Measurements from ENCODE around the gene GPATCH4. TPM values are rescaled to one million over a fixed set of nuclear protein-coding genes. Genes with fewer than 3 reads are reported as not detected.

Gene GPATCH4
- total RNA-seq, 1 donor from 2014 or later: 22.4 TPM

DNA sequence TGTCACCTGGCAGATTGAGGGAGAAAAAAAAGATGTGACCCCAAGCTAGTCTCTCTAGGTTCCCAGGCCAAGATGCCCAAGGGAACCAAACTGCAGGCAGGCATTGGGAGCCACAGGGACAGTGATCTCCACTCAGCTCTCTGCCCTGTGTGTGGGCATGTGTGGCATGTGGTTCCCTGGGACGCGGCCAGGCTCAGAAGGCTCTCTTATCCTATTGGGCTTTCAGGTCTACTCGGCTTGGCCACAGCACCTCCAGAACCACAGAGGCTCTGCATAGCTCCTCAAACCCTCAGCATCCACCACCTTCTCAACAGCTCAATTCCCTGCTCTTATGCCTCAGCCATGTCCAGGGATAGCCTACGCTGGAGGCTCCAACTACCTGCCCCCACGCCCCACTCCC lies 50.9 kb downstream of the GPATCH4 start:
- Histone ChIP-seq H3K9me3 (no peaks in the 10 kb centered on the region), H3K27me3 (no peaks in the 10 kb centered on the region), H3K4me3 (no peak overlapping the region), H3K36me3 (no peaks in the 10 kb centered on the region), H3K4me1 (no peaks in the 10 kb centered on the region), H3K27ac (no peak overlapping the region)
- TF ChIP-seq, protein P1, sequence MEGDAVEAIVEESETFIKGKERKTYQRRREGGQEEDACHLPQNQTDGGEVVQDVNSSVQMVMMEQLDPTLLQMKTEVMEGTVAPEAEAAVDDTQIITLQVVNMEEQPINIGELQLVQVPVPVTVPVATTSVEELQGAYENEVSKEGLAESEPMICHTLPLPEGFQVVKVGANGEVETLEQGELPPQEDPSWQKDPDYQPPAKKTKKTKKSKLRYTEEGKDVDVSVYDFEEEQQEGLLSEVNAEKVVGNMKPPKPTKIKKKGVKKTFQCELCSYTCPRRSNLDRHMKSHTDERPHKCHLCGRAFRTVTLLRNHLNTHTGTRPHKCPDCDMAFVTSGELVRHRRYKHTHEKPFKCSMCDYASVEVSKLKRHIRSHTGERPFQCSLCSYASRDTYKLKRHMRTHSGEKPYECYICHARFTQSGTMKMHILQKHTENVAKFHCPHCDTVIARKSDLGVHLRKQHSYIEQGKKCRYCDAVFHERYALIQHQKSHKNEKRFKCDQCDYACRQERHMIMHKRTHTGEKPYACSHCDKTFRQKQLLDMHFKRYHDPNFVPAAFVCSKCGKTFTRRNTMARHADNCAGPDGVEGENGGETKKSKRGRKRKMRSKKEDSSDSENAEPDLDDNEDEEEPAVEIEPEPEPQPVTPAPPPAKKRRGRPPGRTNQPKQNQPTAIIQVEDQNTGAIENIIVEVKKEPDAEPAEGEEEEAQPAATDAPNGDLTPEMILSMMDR (IDR thresholded peaks at IDR 0.05): no peak
- intact Hi-C loops (cut with DNase I): no loop called here
- ATAC-seq (no peak), DNase-seq (no peak)

DNA sequence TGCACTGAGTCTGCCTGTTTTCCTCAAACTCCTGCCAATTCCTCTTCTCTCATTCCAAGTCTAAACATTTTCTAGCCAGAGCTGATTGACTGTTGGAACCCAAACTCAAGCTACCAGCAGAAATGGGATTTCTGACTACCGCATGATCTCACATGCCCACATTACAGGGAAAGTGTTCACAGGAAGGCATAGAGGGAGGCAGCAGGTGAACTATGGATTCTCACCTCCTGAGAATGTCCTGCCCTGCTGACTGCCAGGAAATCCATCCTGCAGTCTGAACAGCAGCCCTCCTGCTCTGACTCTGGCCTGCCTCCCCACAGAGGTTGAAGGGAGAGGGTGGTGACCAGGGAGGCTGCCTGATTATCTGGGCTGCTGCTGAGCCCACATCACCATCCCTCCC lies 51.4 kb downstream of the GPATCH4 start:
- Histone ChIP-seq H3K27me3 (no peaks in the 10 kb centered on the region), H3K27ac (no peak overlapping the region), H3K4me1 (no peaks in the 10 kb centered on the region), H3K9me3 (no peaks in the 10 kb centered on the region), H3K4me3 (no peak overlapping the region), H3K36me3 (no peaks in the 10 kb centered on the region)
- intact Hi-C loops (cut with DNase I): no loop called here
- TF ChIP-seq, protein P1 (IDR thresholded peaks at IDR 0.05): no peak
- no peak for DNase-seq
- ATAC-seq: no peak

GRCh38 chr1:156549390-156549789 lies 51.9 kb downstream of the GPATCH4 start:
- DNase-seq (no peak), ATAC-seq (no peak)
- Histone ChIP-seq H3K36me3 (no peaks in the 10 kb centered on the region), H3K9me3 (no peaks in the 10 kb centered on the region), H3K27ac (no peak overlapping the region), H3K27me3 (no peaks in the 10 kb centered on the region), H3K4me3 (no peak overlapping the region), H3K4me1 (no peaks in the 10 kb centered on the region)
- TF ChIP-seq, protein P1 (IDR thresholded peaks at IDR 0.05): no peak
- intact Hi-C loops (cut with DNase I): no loop called here

DNA sequence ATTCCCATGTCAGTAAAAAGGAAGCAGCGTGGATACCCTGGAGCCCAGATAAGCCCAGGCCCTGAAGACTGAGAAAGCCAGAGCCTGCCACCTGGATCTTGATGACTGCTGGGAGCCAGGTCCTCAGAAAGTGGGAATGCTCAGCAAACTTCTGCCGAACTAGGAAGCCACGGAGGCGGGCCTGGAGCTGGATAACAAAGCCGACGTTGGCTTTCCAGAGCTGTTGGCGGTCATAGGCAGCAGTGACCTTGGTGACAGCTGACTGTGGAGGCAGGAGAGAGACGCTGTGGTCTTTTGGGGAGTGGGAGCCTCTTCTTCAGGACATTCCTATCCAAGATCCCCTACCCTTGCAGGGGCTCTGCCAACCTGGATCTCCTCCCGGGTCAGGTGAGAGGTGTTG lies 53.3 kb downstream of the GPATCH4 start:
- intact Hi-C loops (cut with DNase I): no loop called here
- no peak for ATAC-seq
- Histone ChIP-seq H3K4me3 (no peak overlapping the region), H3K36me3 (no peaks in the 10 kb centered on the region), H3K27ac (no peak overlapping the region), H3K27me3 (no peaks in the 10 kb centered on the region), H3K4me1 (no peaks in the 10 kb centered on the region), H3K9me3 (no peaks in the 10 kb centered on the region)
- DNase-seq: no peak
- TF ChIP-seq, protein P1 (IDR thresholded peaks at IDR 0.05): no peak

GRCh38 chr1:156547434-156547833 lies 53.8 kb downstream of the GPATCH4 start:
- intact Hi-C loops (cut with DNase I): no loop called here
- DNase-seq: no peak
- no peak for ATAC-seq
- Histone ChIP-seq H3K27ac (no peak overlapping the region), H3K9me3 (no peaks in the 10 kb centered on the region), H3K4me1 (no peaks in the 10 kb centered on the region), H3K27me3 (no peaks in the 10 kb centered on the region), H3K36me3 (no peaks in the 10 kb centered on the region), H3K4me3 (no peak overlapping the region)
- TF ChIP-seq, protein P1 (IDR thresholded peaks at IDR 0.05): no peak

GRCh38 chr1:156546267-156546666 lies 55.0 kb downstream of the GPATCH4 start:
- Histone ChIP-seq H3K27me3 (no peaks in the 10 kb centered on the region), H3K36me3 (no peaks in the 10 kb centered on the region), H3K4me1 (no peaks in the 10 kb centered on the region), H3K4me3 (no peak overlapping the region), H3K9me3 (no peaks in the 10 kb centered on the region), H3K27ac (no peak overlapping the region)
- DNase-seq (no peak), ATAC-seq (no peak)
- intact Hi-C loops (cut with DNase I): no loop called here
- TF ChIP-seq, protein P1 (IDR thresholded peaks at IDR 0.05): no peak
